Ovary (tissue), 3 donors: Measurements from ENCODE around the gene ZBTB34.

Experiments used
- EP300 ChIP-seq: sonication (generic); formaldehyde crosslinking; IDR thresholded peaks from one replicate; pipeline ENCODE4 v1.6.1; 2017; ENCODE audit warnings: antibody characterized with exemption
- POLR2A ChIP-seq: fragments of 450-650 bp; IDR thresholded peaks from one replicate; pipeline ENCODE4 v1.6.1; 2017; ENCODE audit warnings: antibody characterized with exemption, mild to moderate bottlenecking, moderate library complexity
- TF ChIP-seq, protein P1 (sequence below), 3 donors: fragments of 450-650 bp in 2 of 3; fragments of 200-600 bp in 1 of 3; IDR thresholded peaks; one replicate each; pipeline versions ENCODE4 v1.5.1 to v1.8.0; 2016 to 2022; ENCODE audit warnings: antibody characterized with exemption in 3 of 3, mild to moderate bottlenecking in 1 of 3
- donor health status: DM: no; HTN: no; CAD: no.

DNA sequence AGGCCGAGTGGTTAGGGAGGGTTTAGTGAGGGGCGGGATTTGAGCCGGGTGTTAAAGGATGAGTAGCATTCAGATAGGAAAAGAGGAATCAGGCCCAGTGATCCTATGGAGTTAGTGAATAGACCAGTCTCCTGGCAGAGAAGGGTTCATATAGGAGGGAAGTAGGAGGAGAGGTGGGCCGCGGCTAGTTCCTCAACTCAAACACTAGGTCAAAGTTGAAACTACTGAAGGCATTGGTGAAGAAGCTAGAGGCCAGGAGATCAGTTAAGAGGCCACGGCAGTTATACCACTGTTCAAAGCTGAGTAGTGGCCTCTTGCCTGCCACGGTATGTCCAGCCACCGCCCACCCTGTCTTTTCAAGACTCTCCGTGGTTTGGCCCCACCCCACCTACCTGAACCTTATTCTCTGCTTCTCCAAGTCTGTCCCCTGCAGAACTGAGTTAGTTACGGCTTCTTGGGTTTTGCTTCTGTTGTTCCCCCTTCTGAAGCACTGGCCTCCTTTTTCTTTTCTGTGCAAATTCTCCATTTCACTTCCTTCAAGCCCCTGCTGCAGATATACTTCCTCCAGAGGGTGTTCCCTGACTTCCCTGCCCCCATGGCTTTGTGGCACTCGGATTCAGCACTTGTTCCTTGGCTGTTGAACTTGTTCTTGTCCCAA is 1.8 kb downstream of the ZBTB34 start:
- TF ChIP-seq, protein P1, sequence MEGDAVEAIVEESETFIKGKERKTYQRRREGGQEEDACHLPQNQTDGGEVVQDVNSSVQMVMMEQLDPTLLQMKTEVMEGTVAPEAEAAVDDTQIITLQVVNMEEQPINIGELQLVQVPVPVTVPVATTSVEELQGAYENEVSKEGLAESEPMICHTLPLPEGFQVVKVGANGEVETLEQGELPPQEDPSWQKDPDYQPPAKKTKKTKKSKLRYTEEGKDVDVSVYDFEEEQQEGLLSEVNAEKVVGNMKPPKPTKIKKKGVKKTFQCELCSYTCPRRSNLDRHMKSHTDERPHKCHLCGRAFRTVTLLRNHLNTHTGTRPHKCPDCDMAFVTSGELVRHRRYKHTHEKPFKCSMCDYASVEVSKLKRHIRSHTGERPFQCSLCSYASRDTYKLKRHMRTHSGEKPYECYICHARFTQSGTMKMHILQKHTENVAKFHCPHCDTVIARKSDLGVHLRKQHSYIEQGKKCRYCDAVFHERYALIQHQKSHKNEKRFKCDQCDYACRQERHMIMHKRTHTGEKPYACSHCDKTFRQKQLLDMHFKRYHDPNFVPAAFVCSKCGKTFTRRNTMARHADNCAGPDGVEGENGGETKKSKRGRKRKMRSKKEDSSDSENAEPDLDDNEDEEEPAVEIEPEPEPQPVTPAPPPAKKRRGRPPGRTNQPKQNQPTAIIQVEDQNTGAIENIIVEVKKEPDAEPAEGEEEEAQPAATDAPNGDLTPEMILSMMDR (IDR thresholded peaks at IDR 0.05), result no peak
- TF ChIP-seq EP300, result no peak
- no peak for TF ChIP-seq POLR2A
